Stimulated activated CD4-positive, alpha-beta T cell treated with anti-CD3 and anti-CD28 coated beads, Interleukin-12 subunit alpha, Interleukin-12 subunit beta, amount 100 ng/mL, for 4 hours (primary cell): ENCODE measurements around the gene MRRF.
"Not testable (repeated sequence)": the region's sequence is repeated elsewhere in the genome, so short reads cannot be mapped to it uniquely, and the experiment has no call there.

ENCODE experiments used
- DNase-seq: peaks from one replicate; pipeline ENCODE4 v3.0.0-alpha.2; 2020

Gene MRRF

GRCh38 chr9:122277285-122277897 lies 12.7 kb downstream of the MRRF start:
- DNase-seq = no peak

- DNase-seq = no peak
Observed at GRCh38 chr9:122281368-122281767, 16.7 kb downstream of the MRRF start.

- no peak for DNase-seq
Observed at GRCh38 chr9:122286764-122287163, 22.1 kb downstream of the MRRF start.

DNA sequence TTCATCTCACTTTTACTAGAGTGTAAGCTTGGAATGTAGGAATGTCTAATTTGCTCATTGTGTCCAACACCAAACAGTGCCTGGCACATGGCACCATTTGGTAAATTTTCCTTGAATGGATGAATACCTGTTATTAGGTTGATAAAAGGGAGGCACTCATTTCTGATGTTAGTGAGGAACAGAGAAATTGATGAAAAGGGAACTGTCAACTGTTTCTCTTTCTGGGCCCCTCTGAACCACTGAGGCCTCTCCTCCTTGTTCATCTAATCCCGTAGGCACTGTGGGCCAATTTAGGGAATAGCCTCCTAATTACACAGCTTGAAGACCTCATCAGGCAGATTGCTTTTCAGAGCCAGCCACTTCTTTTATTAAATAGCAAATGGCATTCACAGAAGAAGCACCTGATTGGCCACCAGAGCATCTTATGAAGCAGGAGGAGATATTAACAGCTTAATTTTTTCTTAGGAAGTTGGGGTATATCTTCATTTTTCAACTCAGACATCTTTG lies 22.6 kb downstream of the MRRF start:
- no peak for DNase-seq

DNA sequence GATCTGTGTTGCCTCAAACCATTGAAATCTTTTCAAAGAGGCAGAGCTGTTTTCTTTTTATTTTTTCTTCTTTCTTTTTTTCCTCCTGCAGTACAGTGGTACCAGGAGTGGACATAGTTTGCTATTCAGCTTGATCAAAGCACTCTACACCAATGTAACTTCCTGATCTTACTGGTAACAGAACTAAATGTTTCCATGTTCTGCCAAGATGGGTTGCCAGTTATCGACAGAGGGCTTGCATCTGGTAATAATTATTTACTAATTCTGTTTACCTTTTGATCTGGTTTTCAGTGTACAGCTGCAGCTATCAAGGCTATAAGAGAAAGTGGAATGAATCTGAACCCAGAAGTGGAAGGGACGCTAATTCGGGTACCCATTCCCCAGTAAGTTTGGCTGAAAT lies 26.8 kb downstream of the MRRF start:
- no peak for DNase-seq

GRCh38 chr9:122294531-122294930 lies 29.8 kb downstream of the MRRF start:
- no peak for DNase-seq

GRCh38 chr9:122297512-122297911 lies 32.8 kb downstream of the MRRF start:
- no peak for DNase-seq

- DNase-seq = no peak
Observed at GRCh38 chr9:122302237-122303093, 37.8 kb downstream of the MRRF start.

DNA sequence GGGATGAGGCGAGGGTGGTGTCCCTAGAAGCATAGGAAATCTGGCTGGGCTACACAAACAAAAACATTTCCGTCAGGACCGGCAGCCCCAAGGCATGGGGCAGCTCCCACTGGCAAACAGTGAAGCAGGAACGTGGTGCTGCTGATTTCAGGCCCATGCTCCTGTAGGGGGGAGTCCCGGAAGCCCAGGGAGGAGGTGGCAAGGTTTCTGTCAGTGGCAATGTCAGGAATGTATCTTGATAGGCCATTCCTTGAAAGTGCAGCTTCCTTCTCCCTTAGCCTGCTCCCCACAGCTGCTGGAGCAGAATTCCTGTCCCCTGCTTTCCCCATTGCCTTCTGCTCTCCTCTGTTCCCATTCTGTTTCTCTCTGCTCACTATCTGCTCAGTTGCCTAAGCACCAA lies 42.4 kb downstream of the MRRF start:
- no peak for DNase-seq

DNA sequence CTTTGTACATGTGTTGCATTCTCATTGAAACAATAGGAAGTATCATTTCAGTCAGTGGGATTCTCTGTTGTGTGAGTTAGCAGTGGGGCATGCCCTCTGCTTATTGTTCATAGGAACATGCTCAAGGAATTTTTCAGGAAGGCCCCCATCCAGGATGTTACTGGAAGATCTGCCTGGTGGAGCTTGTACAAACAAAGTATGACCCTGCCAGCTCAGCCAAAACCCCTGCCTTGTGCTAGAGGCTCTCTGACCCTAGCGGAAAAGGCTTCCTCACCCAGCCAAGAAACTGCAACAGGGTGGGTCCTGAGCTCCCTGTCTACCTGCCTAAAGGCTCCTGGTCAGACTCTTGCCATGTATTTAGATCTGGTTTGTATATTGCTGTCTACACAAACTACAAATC lies 43.2 kb downstream of the MRRF start:
- DNase-seq = no peak

GRCh38 chr9:122309861-122310260 lies 45.2 kb downstream of the MRRF start:
- DNase-seq = no peak

- DNase-seq = no peak
Observed at GRCh38 chr9:122314165-122314564, 49.5 kb downstream of the MRRF start.

GRCh38 chr9:122315534-122315933 lies 50.9 kb downstream of the MRRF start:
- no peak for DNase-seq

DNA sequence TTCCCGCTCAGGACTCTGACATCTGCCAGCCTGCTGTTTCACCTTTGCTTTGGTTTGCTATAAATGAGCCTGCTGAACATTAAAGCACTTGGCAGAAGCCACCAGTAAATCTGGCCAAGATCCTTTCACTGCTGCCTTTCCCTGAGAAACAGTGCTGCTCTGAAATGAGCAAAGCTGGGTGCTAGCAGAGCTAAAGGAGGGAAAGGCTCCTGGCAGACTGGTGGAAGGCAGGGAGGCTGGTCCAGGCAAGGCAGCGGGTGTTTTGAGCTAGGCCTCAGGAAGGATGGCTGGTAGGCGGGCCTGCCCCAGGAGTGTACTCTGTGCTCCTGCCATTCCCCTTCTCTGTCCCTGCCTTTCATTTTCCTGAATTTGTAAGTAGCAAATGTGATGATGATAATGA lies 53.6 kb downstream of the MRRF start:
- no peak for DNase-seq

GRCh38 chr9:122320413-122320881 lies 55.8 kb downstream of the MRRF start:
- no peak for DNase-seq

DNA sequence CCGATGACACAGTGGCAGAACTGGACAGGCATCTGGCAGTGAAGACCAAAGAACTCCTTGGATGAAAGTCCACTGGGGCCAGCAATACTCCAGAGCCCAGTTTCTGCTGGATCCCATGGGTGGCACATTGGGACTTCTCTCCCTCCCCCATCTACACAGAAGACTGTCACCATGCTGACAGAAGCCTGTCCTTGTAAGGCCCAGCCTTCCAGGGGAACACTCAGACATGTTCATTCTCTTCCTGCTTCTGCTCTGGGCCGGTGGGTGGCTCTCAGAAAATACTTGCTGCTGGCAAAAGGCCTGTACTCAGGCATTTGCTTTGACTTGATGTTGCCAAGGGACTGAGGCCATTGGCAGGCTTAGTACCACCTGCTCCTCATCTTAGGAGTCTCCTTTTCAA lies 57.9 kb downstream of the MRRF start:
- no peak for DNase-seq

- not testable (repeated sequence) for DNase-seq
Observed at GRCh38 chr9:122324665-122325064, 60.0 kb downstream of the MRRF start.

GRCh38 chr9:122325124-122325523 lies 60.4 kb downstream of the MRRF start:
- no peak for DNase-seq

GRCh38 chr9:122327175-122327574 lies 62.5 kb downstream of the MRRF start:
- DNase-seq = no peak

GRCh38 chr9:122329597-122329996 lies 64.9 kb downstream of the MRRF start:
- DNase-seq = no peak

DNA sequence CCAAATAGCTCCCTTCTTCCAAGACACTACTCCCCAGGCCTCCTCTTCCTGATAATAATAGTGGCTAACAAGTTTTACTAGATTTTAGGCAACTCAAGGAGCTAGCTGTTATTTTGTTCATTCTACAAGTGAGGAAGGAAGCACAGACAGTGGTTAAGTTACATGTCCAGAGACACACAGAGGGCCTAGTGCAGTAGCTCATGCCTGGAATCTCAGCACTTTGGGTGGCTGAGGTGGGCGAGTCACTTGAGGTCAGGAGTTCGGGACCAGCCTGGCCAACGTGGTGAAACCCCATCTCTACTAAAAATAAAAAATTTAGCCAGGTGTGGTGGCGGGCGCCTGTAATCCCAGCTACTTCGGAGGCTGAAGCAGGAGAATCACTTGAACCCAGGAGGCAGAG lies 65.8 kb downstream of the MRRF start:
- DNase-seq = not testable (repeated sequence)

DNA sequence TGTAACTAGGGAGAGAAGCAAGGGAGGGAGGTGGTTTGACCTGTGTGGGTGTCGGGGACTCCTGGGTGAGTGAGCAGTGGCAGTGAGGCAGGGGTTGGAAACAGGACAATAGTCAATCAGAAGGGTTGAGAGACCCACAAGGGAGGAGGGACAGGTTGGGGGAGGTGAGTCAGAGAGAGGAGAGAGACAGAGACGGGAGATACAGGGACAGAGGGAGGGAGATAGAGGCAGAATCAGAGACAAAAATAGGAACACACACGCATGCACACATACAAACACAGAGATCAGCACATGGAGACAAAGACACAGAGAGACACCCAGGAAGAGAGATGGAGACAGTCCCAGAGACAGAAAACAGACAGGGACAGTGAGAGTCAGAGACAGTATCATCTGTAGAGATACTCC lies 66.8 kb downstream of the MRRF start:
- no peak for DNase-seq

DNA sequence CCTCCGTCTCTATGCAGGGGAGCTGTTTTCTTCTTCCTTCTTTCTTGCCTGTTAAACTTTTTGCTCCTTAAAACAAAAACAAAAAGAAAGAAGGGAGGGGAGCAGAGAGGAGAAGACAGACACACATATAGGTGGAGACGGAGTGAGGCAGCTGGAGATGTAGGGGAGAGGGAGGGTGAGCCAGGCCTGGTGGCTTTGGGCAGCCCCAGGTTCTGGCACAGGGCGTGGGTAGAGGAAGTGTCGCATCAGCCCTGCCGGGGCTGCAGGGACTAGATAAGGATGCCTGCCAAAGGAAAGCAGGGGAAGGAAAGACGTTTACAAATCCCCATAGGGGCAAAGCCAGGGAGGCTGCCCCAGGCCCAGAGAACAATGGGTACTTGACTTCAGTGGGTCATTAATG lies 67.4 kb downstream of the MRRF start:
- DNase-seq = no peak

DNA sequence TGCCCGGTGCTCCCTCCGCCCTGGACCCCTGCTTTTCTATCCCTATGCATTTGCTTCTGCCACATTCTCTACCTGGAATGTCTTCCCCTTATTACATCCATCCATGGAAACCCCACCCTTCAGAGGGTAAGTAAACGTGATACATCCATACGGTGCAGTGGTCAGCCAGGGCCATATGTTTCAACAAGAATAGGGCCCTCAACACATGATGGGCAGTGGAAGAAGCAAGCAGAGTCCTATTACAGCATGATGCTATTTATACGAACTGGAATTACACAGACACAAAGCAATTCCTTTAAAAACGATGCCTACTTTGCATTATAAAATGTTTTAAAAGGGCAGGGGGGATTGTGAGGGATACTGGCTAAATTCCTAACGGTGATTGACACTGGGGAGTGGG lies 68.0 kb downstream of the MRRF start:
- no peak for DNase-seq
